GM18858 (cell line): ENCODE measurements around the gene CNTN1.
"Not testable (repeated sequence)": the region's sequence is repeated elsewhere in the genome, so short reads cannot be mapped to it uniquely, and the experiment has no call there.

Experiments used
- ATAC-seq: cut with Tn5 transposase; IDR thresholded peaks from one replicate; pipeline ENCODE4 v1.9.1; 2021; ENCODE audit not compliant: unreplicated experiment

The CNTN1 gene

DNA sequence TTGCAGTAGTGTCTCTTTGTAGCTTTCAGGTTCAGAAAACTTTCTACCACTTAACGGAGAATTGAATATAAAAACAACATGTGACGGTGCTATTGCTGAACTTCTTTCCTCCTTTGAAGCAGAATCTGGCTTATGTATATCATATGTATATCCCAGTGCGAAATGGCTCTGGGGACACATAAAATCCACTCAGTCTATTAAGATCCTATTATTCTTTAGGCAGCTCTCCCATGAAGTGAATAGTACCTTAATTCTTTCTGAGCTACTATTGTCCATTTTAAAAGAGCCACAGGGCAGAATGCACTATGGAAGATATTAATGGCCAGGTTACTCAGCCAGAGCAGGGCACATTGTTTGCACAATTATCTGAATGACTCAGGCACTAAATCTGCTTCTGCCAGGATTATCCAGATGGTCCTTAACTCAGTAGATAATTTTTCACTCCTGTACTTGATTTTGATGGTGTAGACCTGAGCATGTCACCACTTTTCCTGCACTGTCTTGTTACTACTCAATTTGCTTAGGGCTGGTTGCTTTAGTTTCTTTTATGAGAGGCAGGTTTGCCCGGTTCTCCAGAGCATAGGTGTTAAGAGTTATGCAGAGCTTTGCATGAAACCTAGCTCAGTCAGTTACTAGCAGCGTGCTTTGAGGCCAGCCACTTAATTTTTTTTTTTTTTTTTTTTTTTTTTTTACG lies 5.5 kb downstream of the CNTN1 start:
- no peak for ATAC-seq

DNA sequence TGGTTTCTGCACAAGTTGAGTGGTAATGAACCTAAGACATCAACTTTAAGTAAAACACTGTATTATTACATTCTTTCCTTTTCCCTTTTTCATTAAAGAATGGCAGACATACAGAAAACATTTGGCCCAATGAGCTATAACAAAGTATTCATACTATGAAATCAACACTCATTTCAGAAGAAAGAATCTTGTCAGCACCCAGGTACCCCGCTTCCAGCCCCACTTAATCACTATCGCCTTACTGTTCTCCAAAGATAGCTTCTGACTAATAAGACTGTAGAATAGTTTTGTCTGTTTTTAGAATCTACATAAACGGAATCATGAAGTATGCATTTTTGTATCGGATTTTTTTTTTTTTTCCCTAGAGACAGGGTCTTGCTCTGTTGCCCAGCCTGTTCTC lies 9.5 kb downstream of the CNTN1 start:
- ATAC-seq = peak; percentile 91

DNA sequence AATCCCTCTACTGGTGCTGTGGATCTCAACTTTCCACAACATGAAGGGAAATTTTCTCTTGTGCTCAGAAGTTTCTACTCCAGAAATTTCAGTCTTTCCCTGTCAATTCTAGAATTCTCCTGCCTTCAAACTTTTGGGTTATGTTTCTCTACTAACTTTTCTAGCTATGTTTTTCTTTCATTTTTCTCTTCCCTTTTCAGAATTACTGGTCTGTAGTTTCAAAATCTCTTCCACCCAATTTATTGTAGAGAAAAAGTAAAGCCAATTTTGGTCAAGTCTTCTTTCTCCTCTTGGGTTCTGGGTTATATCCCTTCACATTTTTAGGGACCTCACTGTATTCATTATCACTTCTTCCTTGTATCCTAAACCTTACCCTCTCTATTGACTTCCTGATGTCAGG lies 18.9 kb downstream of the CNTN1 start:
- ATAC-seq = no peak

DNA sequence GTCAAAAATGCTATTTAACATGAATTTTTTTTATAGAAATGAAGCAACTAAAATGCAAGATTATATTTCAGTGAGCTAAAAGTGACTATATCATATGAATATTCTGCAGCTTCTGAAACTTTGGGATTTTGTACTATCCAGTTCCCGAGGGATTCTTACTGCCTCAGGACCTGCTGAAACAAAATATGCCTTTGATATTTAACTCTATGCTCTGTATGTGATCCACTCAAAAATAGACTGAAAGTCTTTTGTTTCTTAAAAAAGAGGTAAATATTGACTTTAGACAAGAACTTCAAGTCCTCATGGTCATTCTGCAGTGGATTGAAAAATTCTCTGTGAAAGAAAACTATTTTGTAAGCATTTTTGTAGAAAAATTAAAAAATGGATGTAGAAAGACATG lies 22.4 kb downstream of the CNTN1 start:
- ATAC-seq = no peak

DNA sequence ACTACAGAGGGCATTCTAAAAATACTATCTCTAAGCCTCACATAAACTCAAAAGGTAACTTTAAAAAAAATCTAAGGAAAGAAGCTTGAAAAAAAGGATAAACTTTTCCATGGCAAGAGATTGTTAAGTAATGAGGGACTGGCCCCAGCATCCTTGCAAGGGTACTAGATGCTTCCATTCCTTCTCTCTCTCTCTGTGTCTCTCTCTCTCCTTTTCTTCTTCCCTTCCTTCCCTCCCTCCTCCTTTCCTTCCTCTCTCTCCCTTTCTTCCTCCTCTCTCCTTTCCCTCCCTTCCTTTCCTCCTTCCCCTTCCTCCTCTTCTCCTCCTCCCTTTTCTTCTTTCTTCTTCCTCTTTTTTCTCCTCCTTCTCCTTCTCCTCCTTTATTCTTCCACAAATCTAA lies 23.8 kb downstream of the CNTN1 start:
- ATAC-seq = no peak

DNA sequence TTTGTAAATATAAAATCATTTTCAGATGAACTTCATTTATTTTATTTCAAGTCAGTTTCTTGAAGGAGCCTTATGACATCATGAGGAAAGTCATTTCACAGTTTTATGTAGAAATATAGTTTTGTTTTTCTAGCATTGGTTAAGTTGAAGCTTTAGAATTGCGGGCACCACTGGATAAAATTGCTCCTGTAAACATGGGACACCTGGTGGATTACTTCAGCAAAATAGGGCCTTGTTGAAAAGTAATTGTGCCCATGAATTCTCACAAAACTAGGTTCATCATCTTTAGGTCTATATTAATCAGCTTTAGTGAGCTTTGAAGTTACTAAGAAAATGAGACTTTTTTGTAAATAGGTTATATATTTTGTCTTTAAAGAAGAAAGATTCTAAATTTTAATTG lies 25.3 kb downstream of the CNTN1 start:
- no peak for ATAC-seq

DNA sequence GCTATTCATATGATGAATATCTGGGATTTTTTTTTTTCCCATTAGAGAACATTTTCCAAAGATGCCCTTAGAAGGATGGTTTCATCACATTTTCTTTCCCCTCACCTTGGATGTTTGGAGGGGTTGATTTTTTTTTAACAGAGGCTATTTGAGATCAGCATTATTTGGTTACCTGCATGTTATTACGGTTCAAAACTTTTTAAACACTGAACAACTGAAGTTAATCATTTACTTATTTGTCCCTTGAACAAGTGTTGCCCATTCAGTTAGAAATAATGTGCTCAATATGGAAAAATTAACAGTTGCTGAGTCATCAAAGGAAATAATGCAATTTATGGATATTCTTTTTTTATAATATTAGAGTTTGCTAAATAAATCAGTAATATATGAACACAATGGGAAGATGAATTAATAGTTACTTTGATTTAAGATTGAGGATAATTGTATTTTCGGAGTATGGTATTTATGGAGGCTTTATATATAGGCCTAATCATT lies 26.7 kb downstream of the CNTN1 start:
- no peak for ATAC-seq

DNA sequence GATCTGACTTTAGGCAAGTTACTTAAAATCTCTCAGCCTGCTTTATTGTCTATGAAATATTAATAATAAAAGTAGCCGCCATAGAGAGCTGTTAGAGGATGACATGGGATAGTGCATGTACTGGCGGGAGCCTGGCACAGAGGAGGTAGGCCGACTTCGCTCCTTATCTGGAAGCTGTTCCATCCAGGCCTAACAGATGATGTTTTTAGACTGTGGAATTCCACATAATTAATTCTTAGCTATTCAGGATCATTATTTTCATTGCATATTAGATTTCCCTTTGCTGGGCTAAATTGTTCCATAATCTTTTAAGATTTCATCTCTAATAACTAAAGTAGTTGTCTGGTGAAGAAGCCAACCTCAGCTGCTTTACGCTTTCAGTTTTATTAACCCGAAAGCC lies 30.8 kb downstream of the CNTN1 start:
- no peak for ATAC-seq

DNA sequence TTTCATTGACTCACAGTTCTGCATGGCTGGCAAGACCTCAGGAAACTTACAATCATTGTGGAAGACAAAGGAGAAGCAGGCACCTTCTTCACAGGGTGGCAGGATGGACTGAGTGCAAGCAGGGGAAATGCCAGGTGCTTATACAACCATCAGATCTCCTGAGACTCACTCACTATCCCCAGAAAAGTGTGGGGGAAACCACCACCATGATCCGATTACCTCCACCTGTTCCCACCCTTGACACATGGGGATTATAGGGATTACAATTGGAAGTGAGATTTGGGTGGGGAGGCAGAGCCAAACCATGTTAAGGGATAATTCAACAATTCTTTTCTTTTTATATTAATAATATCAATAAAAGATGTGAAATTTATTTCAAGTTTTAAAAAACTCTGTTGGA lies 34.1 kb downstream of the CNTN1 start:
- ATAC-seq = no peak

DNA sequence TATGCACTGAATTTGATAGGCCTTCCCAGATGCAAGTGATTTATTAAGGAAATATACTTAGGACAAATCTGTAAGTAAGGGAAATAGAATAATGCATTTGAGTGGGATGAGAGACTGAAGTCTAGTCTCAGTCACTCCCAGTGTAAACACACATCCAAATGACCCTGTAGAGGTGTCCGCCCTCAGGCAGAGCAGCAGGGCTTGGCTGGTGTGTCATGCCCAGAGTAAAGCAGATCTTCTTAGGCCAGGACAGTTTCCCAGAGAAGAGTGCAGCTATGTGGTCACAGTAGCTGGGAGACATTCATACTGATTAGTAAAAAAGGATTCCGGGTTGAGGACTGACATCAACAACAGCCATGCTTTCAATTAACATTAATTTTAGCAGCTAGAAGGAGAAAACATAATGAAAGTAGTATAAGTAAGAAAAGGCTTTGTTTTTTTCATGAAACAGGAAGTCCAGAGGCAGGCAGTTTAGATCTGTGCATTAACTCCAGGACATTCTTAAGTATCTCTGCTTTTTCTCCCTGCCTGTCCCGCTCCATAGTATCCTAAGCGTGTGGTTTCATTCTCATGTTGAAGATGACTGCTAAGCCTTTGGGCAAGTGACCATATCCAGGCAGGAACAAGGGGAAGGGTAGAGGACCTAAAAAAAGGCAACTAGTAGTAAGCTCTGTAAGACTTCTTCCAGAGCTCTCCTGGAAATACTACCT lies 35.7 kb downstream of the CNTN1 start:
- no peak for ATAC-seq

DNA sequence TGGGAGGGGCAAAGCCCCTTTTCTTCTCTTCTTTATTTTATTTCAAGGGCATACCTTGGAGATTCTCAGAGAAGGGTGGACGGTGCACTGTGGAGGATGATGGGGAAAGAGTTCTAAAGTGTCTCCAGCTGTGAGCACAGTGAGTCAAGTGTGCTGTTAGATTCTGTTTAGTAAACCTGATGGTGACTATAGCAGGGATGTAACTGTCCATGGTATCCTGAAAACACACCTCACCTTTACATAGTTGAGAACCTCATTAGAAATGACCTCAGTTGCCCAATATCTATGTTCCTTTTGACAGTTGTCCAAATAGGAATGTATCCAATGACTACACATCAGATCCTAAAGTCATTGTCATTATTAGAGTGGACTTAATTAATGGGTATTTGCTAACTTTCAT lies 38.0 kb downstream of the CNTN1 start:
- ATAC-seq = no peak

DNA sequence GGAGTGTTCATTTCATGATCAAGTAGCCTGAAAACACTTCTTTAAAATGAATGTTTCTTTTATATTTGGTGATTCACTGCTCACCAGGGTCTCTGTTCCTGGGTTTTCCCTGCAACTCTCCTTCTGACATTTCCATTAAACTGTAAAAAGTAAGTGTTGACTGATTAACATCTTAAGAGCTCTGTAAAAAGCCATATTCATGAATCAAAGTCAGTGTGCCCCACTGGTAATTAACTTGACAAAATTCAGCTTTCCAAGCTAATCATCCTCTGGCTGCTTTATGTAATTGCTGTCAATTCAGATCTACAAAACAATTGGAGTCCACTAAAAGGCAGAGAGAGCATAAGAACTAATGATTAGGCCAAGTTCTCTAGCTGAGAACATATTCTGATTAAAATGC lies 41.6 kb downstream of the CNTN1 start:
- ATAC-seq = no peak

DNA sequence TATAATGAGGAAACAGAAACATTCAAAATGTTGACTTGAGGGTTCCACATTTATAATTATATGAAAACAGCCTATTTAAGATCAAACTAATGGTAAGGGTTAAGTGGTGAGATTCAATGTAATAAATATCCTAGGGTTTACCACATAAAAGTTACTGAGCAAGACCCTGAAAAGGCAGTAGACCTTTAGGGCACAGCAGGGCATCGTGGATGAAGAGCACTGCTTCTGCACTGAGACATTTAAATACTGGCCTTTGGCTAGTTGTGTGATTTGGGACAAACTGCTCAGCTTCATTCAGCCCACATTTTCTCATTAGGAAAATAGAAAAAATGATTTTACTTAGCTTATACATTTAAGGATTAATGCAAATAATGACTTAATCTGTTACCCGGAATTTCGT lies 42.0 kb downstream of the CNTN1 start:
- ATAC-seq = no peak

DNA sequence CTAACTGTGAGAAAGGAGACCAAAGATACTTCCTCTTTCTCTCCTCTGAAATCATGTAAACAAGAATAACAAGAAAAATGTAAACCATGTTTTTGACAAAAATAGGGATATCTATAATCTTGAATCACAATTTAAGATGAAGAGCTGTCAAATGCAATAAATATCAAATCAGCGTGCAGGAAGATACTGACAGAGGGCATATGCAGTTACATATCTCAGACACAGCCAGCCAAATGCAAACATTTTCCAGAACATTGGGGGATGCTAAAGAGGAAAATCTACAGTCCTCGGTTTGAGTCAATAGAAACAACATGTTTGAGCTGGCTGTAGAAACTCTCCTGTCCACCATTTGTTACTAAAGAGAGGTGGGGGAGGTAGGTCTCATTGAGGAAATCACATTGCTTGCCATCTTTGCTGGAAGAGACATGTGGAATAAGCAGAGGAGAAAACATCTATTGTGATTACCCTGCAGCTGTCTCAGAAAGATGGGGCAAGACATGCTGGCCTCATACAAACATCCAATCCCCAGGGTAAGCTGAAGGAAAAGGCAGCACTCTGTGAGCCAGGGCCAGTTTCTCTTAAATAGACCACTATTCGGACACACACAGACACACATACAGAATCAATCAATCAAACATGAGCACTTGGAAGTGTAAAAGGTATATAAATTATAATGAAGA lies 43.5 kb downstream of the CNTN1 start:
- ATAC-seq = no peak

DNA sequence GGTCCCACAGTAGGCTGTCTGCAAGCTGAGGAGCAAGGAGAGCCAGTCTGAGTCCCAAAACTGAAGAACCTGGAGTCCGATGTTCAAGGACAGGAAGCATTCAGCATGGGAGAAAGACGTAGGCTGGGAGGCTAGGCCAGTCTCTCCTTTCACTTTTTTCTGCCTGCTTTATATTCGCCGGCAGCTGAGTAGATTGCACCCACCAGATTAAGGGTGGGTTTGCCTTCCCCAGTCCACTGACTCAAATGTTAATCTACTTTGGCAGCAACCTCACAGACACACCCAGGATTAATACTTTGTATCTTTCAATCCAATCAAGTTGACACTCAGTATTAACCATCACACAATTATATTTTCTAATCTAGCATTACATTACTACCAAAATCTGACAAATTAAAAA lies 45.2 kb downstream of the CNTN1 start:
- ATAC-seq = not testable (repeated sequence)

DNA sequence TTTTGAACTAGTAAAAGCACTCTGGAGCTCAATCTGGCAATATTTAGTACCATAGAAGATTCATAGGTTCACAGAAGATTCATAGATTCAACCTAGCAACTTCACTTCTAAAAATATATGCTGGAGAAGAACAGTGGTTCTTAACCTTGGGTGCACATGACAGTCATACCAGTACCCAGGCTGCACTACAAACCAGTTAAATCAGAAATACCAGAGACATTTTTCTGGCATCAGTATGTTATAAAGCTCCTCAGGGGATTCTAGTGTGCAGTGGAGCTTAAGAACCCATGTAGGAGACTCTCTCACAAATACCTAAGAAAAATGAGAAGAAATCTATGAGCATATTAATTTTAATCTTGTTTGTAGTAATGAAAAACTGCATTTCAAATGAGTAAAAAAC lies 46.6 kb downstream of the CNTN1 start:
- ATAC-seq = no peak

DNA sequence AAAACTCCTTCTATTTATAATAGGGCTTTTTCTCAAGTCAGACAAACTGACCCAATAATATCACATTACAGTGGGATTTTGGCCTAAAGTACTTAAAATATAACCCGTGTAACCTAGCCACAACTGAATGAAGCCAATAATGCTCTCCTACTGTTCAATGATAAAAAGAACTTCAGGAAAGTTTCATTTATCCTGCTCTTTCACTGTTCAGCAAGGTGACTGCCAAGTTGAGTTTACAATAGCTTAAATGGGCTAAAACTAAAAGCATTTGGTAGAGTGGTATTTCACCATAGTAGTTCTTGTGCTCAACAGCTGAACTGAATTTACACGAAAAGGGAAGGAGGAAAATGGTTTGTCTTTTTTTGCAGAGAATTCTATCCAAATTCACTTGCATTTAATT lies 49.8 kb downstream of the CNTN1 start:
- no peak for ATAC-seq

DNA sequence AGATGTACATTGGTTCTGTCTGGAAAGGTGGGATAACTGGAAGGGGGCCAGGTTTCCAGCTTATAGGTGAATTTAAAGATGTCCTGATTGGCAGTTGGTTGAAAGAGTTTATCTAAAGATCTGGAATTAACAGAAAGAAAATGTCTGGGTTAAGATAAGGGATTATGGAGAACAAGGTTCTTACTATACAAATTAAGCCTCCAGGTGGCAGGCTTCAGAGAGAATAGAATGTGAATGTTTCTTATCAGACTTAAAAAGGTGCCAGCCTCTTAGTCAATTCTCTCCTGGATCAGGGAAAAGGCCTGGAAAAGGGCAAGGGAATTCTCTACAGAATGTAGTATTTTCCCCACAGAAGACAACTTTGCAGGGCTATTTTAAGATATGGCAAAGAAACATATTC lies 53.1 kb downstream of the CNTN1 start:
- ATAC-seq = no peak

DNA sequence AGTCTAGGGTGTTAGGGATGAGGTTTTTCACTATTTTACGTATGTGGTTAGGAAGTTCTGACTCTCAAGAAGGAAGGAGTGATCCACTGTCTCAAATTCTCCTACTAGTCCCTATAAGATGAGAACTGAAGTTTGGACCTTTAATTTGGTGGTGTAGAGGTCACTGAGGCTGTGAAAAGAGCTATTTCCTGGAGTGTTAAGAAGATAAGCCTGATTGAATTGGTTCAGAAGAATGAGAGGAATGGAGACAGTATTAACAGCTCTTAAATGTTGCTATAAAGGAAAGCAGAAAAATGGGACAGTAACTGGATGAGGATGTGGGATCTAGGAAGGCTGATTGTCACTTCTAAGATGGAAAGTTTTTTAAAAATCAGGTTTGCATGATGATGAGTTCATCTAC lies 57.6 kb downstream of the CNTN1 start:
- no peak for ATAC-seq

DNA sequence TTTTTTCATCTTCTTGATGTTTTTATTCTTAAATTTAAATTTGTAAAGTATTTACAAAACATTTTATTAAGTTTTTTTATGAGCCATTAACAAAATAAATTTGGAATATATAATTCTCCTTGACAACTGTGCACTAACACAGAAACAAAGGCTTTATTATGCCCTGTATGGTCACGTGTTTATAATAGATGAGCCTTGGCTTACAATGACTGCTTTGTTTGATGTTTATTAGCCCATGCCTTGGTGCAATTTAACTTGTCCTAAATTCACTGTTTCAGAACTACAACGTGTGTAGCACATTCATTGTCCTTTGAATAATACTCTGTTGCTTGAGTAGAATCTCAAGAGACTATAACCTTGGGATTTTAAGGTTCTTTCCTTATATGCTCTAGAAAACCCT lies 59.8 kb downstream of the CNTN1 start:
- no peak for ATAC-seq

DNA sequence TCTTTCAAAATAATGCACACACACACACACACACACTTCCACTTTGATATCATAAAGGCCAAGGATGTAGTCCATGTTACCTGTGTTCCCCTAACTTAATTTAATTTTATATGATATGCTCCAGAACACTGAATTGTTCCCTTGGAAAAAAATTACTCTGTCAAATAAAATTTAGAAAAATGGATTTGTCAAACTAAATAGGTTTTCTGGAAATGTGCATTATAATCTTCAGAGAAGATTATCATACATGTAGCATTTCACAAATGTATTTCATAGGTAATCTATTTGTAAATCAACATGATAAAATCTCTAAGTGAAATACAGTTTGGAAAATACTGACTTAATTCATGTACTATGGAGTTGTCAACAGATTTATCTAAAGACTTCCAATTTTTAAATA lies 68.6 kb downstream of the CNTN1 start:
- no peak for ATAC-seq

DNA sequence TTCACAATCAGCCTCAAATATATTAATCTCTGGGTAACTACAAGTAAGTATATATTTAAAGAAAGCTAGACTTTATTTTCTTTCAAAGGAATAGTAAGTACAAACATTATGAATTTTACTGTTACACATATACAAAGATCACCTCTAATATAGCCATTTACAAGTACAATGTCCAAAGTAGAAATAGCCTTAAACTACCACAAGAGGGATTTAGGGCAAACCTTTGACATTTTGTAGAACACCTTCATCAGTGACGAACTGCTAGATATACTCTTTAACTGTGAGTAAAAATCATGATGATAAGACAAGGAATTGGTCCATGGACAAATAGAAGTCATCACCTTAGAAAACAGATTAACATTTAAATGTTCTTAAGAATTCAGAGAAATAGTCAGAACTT lies 69.8 kb downstream of the CNTN1 start:
- no peak for ATAC-seq
